ENCODE data around the gene SEMA5A. TPM values are rescaled to one million over a fixed set of nuclear protein-coding genes. Genes with fewer than 3 reads are reported as not detected.

Gene SEMA5A
- total and polyA plus RNA-seq, 2 of the 13 experiments (the other 11 are each of a cell fraction or from before 2014, with no cell fraction given), result 0.01 TPM; not detected in 1

DNA sequence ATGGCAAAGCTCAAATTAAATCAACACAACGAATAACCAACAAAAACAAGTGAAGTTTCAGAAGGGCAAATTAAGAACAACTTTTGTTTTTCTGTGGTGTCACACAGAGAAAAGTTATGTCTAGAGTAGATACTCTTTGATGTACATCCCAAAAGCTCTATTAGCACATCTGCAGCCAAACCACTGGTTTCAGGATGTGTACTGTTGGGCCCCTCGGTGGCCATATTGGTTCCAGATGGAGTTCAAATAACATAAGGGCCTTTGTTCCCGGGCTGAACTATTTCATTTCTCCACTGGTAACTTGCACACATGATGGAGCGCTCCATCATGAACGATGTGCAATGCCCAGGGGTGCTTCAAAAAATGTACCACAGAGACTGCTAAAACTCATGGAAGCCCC lies 126.1 kb downstream of the SEMA5A start:
- Histone ChIP-seq H3K4me3 (replicated peaks in 1 of 3; ENCODE audit: insufficient read depth in 1 of 3, low read depth in 2 of 3, low read length in 3 of 3) (no peak overlapping the region), H3K4me2 (ENCODE audit: low read depth, low read length) (no peak overlapping the region), H3K36me3 (replicated peaks in 1 of 2; ENCODE audit: control insufficient read depth in 1 of 2, insufficient read depth in 2 of 2, low read length in 2 of 2) (no peaks in the 10 kb centered on the region), H3K27ac (ENCODE audit: extremely low read length, insufficient read depth, low read length) (no peak overlapping the region), H3K9ac (ENCODE audit: insufficient read depth, low read depth, low read length) (no peak overlapping the region), H2AFZ (ENCODE audit: low read length) (no peak overlapping the region), H4K20me1 (ENCODE audit: insufficient read depth, low read length) (no peaks in the 10 kb centered on the region), H3K4me1 (ENCODE audit: insufficient read depth, low read length) (no peaks in the 10 kb centered on the region), H3K27me3 (ENCODE audit: control insufficient read depth in 1 of 2, insufficient read depth in 2 of 2, low read length in 2 of 2) (no peaks in the 10 kb centered on the region), H3K9me3 (ENCODE audit: low read length) (no peaks in the 10 kb centered on the region), H3K79me2 (ENCODE audit: insufficient read depth, low read length) (no peaks in the 10 kb centered on the region)
- ChIA-PET CTCF (ENCODE audit: low intra/inter-chr PET ratio, low total read pairs) (no interaction called here), POLR2A (no interaction called here)
- BruUV-seq (replicated peaks), result no TSS peak
- ATAC-seq (no peak), FAIRE-seq (no peak), DNase-seq (ENCODE audit: low spot score) (no peak)
- WGBS (ENCODE audit: low lambda C conversion rate), result 9% methylated on average over 3 of the region's 5 CpGs
- TF ChIP-seq, protein P1, sequence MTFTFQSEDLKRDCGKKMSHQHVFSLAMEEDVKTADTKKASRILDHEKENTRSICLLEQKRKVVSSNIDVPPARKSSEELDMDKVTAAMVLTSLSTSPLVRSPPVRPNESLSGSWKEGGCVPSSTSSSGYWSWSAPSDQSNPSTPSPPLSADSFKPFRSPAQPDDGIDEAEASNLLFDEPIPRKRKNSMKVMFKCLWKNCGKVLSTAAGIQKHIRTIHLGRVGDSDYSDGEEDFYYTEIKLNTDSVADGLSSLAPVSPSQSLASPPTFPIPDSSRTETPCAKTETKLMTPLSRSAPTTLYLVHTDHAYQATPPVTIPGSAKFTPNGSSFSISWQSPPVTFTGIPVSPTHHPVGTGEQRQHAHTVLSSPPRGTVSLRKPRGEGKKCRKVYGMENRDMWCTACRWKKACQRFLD (CRISPR knock-in tag; IDR thresholded peaks at IDR 0.05; ENCODE audit: borderline replicate concordance), result no peak
- TF ChIP-seq, protein P2, sequence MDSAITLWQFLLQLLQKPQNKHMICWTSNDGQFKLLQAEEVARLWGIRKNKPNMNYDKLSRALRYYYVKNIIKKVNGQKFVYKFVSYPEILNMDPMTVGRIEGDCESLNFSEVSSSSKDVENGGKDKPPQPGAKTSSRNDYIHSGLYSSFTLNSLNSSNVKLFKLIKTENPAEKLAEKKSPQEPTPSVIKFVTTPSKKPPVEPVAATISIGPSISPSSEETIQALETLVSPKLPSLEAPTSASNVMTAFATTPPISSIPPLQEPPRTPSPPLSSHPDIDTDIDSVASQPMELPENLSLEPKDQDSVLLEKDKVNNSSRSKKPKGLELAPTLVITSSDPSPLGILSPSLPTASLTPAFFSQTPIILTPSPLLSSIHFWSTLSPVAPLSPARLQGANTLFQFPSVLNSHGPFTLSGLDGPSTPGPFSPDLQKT (CRISPR knock-in tag; IDR thresholded peaks at IDR 0.05; ENCODE audit: borderline replicate concordance), result no peak
- TF ChIP-seq BHLHE40 (IDR thresholded peaks at IDR 0.05; ENCODE audit: low read length) (no peak), MATR3 (CRISPR knock-in tag; IDR thresholded peaks at IDR 0.05) (no peak)
- in situ Hi-C loops (cut with HindIII; ENCODE audit: extremely low pct_ligation_motif_present, low pct_unique_long_range_greater_than_20kb), result no loop called here
- intact Hi-C loops (cut with micrococcal nuclease; ENCODE audit: unreplicated experiment), result no loop called here

DNA sequence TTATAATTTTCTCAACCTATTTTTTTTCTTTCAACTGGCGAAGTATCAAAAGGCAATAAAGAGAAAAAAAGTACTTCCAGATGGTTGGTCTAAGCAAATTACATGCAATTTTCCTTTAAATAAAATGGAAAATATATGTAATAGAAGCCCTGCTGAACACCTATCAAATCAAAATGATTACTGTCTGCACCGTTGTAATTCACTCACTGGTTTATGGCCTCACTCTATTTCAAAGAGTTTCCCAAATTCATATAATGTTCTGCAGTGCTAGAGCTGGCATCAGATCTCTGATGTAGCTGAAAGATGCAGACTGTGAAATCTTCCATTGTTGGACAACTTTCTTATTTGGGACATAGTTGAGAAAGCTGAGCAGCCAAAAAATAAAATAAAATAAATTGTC lies 130.3 kb downstream of the SEMA5A start:
- DNase-seq (ENCODE audit: low spot score) (no peak), ATAC-seq (no peak), FAIRE-seq (no peak)
- in situ Hi-C loops (cut with HindIII; ENCODE audit: extremely low pct_ligation_motif_present, low pct_unique_long_range_greater_than_20kb) (no loop called here), intact Hi-C loops (cut with micrococcal nuclease; ENCODE audit: unreplicated experiment) (no loop called here)
- H3K9me3 ChIP-seq (ENCODE audit: low read length), result no peaks in the 10 kb centered on the region
- no TSS peak for BruUV-seq (replicated peaks)
- no peaks in the 10 kb centered on the region for H3K36me3 ChIP-seq (replicated peaks in 1 of 2; ENCODE audit: control insufficient read depth in 1 of 2, insufficient read depth in 2 of 2, low read length in 2 of 2)
- H3K9ac ChIP-seq (ENCODE audit: insufficient read depth, low read depth, low read length), result no peak overlapping the region
- CTCF ChIA-PET (ENCODE audit: low intra/inter-chr PET ratio, low total read pairs), result no interaction called here
- H3K4me2 ChIP-seq (ENCODE audit: low read depth, low read length), result no peak overlapping the region
- POLR2A ChIA-PET, result no interaction called here
- no peak overlapping the region for H2AFZ ChIP-seq (ENCODE audit: low read length)
- WGBS (ENCODE audit: low lambda C conversion rate), result 15% methylated on average over 2 of the region's 2 CpGs
- H3K79me2 ChIP-seq (ENCODE audit: insufficient read depth, low read length), result no peaks in the 10 kb centered on the region
- no peaks in the 10 kb centered on the region; a peak in 1 of 5 replicates for H3K27me3 ChIP-seq (ENCODE audit: control insufficient read depth in 1 of 2, insufficient read depth in 2 of 2, low read length in 2 of 2)
- TF ChIP-seq HOXD1 (CRISPR knock-in tag; IDR thresholded peaks at IDR 0.05) (no peak), ZNF562 (CRISPR knock-in tag; IDR thresholded peaks at IDR 0.05; ENCODE audit: borderline replicate concordance) (no peak), MTF1 (CRISPR knock-in tag; IDR thresholded peaks at IDR 0.05) (no peak), MAZ (IDR thresholded peaks at IDR 0.05; ENCODE audit: borderline replicate concordance, low read depth, low read length) (no peak), MAZ (CRISPR knock-in tag; IDR thresholded peaks at IDR 0.05; ENCODE audit: low read depth) (no peak), NR3C1 (CRISPR knock-in tag; IDR thresholded peaks at IDR 0.05) (no peak), ZNF878 (CRISPR knock-in tag; IDR thresholded peaks at IDR 0.05) (no peak), SP4 (CRISPR knock-in tag; IDR thresholded peaks at IDR 0.05) (no peak), ZSCAN30 (CRISPR knock-in tag; IDR thresholded peaks at IDR 0.05) (no peak), ZNF644 (CRISPR knock-in tag; IDR thresholded peaks at IDR 0.05; ENCODE audit: low read depth) (no peak), NFYB (CRISPR knock-in tag; IDR thresholded peaks at IDR 0.05) (no peak)
- H3K4me3 ChIP-seq (replicated peaks in 1 of 3; ENCODE audit: insufficient read depth in 1 of 3, low read depth in 2 of 3, low read length in 3 of 3), result no peak overlapping the region
- no peak overlapping the region for H3K27ac ChIP-seq (ENCODE audit: extremely low read length, insufficient read depth, low read length)
- no peaks in the 10 kb centered on the region for H3K4me1 ChIP-seq (ENCODE audit: insufficient read depth, low read length)
- H4K20me1 ChIP-seq (ENCODE audit: insufficient read depth, low read length), result no peaks in the 10 kb centered on the region
